ENCODE data around the gene MORN3.
"Not testable (repeated sequence)": the region's sequence is repeated elsewhere in the genome, so short reads cannot be mapped to it uniquely, and the experiment has no call there.

MORN3 gene

DNA sequence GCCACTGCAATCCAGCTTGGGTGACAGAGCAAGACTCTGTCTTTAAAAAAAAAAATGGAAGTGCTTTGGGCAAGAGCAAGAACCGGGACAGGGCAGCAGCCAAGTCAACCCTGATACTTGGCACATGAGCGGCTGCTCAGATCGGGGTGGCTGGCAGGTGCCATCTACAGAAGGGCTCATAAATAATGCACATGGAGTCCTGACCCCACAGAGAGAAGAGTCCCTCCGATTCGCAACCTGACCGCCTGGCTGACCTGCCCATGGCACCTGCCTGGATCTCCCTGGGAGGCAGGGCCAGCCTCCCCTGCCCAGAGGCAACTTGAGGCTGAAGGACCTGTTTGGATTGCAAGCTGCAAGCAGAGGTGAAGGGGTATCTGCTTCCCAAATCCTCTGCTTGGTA is 33.5 kb upstream of the MORN3 start:
- FAIRE-seq = no peak
- TF ChIP-seq, protein P1, sequence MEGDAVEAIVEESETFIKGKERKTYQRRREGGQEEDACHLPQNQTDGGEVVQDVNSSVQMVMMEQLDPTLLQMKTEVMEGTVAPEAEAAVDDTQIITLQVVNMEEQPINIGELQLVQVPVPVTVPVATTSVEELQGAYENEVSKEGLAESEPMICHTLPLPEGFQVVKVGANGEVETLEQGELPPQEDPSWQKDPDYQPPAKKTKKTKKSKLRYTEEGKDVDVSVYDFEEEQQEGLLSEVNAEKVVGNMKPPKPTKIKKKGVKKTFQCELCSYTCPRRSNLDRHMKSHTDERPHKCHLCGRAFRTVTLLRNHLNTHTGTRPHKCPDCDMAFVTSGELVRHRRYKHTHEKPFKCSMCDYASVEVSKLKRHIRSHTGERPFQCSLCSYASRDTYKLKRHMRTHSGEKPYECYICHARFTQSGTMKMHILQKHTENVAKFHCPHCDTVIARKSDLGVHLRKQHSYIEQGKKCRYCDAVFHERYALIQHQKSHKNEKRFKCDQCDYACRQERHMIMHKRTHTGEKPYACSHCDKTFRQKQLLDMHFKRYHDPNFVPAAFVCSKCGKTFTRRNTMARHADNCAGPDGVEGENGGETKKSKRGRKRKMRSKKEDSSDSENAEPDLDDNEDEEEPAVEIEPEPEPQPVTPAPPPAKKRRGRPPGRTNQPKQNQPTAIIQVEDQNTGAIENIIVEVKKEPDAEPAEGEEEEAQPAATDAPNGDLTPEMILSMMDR (IDR thresholded peaks at IDR 0.05; ENCODE audit: insufficient read depth, missing control alignments) = no peak
- DNase-seq (ENCODE audit: insufficient read length, low spot score) = no peak

- DNase-seq (ENCODE audit: insufficient read length, low spot score) = no peak
- TF ChIP-seq, protein P1 (IDR thresholded peaks at IDR 0.05; ENCODE audit: insufficient read depth, missing control alignments) = no peak
- FAIRE-seq = no peak
Observed at GRCh38 chr12:121701667-121702277, 32.3 kb upstream of the MORN3 start.

DNA sequence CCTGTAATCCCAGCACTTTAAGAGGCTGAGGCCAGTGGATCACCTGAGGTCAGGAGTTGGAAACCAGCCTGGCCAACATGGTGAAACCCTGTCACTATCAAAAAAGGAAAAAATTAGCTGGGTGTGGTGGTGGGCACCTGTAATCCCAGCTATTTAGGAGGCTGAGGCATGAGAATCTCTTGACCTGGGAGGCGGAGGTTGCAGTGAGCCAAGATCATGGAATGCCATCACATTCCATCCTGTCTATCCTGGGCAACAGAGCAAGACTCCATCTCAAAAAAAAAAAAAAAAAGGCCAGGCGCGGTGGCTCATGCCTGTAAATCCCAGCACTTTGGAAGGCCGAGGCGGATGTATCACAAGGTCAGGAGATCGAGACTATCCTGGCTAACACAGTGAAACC is 28.4 kb upstream of the MORN3 start:
- FAIRE-seq; DNase-seq (ENCODE audit: insufficient read length, low spot score): not testable (repeated sequence)

DNA sequence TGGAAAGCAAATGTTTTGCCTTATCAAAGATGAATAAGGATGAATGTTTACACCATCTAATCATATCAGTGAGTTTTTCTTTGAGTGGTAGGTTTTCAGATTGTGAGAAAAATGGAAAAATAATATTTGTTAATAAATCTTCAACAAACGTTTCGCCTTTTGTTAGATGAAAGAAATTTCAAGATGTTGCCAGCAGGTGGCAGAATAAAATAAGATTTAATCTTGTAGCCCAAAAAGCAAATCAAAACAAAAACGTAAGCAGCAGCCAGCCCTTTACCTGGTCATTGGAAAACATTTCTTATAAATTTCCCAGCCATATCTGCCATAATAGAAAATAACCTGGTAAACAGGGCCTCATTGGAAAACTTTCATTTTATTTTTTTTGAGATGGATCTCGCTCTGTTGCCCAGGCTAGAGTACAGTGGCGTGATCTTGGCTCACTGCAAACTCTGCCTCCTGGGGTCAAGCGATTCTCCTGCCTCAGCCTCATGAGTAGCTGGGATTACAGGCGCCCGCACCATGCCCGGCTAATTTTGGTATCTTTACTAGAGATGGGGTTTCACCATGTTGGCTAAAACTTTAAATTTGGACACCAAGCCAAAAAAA is 27.7 kb upstream of the MORN3 start:
- TF ChIP-seq, protein P1 (IDR thresholded peaks at IDR 0.05; ENCODE audit: insufficient read depth, missing control alignments) = peak; percentile 58
- no peak for DNase-seq (ENCODE audit: insufficient read length, low spot score)
- no peak for FAIRE-seq

DNA sequence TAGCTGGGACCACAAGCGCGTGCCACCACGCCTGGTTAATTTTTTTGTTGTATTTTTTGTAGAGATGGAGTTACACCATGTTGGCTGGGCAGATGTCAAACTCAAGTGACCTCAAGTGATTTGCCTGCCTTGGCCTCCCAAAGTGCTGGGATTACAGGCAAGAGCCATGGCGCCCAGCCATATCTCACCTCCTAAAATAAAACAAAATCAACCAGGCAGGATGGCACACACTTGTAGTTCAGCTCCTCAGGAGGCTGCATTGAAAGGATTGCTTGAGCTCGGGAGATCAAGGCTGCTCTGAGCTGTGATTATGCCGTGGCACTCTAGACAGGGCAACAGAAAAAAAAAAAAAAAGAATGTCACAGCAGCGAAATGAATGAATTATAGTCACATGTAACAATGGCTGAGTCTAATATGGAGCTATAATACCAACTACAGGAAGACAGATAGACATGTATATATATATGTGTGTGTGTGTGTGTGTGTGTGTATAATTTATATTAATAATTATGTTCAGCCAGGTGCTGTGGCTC is 23.8 kb upstream of the MORN3 start:
- no peak for FAIRE-seq
- no peak for DNase-seq (ENCODE audit: insufficient read length, low spot score)
- TF ChIP-seq, protein P1 (IDR thresholded peaks at IDR 0.05; ENCODE audit: insufficient read depth, missing control alignments) = no peak

GRCh38 chr12:121692744-121693143 is 23.3 kb upstream of the MORN3 start:
- FAIRE-seq; DNase-seq (ENCODE audit: insufficient read length, low spot score): not testable (repeated sequence)

GRCh38 chr12:121689430-121689829 is 20.0 kb upstream of the MORN3 start:
- TF ChIP-seq, protein P1 (IDR thresholded peaks at IDR 0.05; ENCODE audit: insufficient read depth, missing control alignments) = no peak
- FAIRE-seq = no peak

GRCh38 chr12:121688966-121689365 is 19.5 kb upstream of the MORN3 start:
- no peak for FAIRE-seq
- TF ChIP-seq, protein P1 (IDR thresholded peaks at IDR 0.05; ENCODE audit: insufficient read depth, missing control alignments) = no peak
- DNase-seq (ENCODE audit: insufficient read length, low spot score) = no peak

More at GRCh38 chr12:121689430-121689829, 20.0 kb upstream of the MORN3 start:
- no peak for DNase-seq (ENCODE audit: insufficient read length, low spot score)

GRCh38 chr12:121679661-121680197 is 10.3 kb upstream of the MORN3 start:
- DNase-seq (ENCODE audit: insufficient read length, low spot score); FAIRE-seq: not testable (repeated sequence)
